ENCODE results near the gene CFLAR. TPM values are rescaled to one million over a fixed set of nuclear protein-coding genes. Genes with fewer than 3 reads are reported as not detected.

CFLAR gene
- total and polyA plus RNA-seq, 9 of the 15 experiments (the other 6 are each of a cell fraction or from before 2014, with no cell fraction given), result 27.5 to 102 (median 54.0) TPM

DNA sequence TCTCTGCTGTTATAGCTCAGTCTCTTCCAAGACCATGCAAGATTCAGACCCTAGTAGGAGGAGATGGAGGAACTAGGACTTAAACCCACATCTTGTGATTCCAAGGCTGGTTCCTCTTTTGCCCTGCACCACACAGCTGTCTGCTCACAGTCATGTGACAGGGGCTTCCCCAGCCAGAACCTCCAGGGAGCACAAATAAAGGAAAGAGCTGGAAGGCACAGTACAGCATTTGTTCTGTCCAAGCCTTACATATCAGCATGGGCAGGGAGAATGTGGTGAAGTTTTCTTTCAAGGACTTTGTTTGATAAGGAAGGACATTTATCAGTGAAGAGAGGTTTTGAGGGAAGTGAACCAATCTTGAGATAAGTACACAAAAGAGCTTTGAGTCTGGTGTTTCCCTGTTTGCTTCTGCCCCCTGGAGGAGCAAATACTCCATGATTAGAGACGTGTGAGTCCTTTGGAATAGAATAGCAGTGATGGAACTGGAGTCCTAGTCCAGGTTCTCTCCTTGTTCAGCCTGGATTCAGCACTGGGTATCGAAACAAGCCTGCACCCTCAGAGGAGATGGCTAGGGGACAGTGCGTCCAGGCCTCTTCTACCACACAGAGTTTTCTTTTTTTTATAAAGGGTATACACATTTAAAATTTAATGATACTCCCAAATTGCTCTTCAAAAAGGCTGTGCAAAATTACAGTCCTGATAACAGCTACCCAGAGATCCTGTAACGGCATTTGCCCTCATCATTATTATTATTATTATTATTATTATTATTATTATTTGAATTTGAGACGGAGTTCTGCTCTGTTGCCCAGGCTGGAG lies 42.4 kb downstream of the CFLAR start (continued):
- TF ChIP-seq, protein P1, sequence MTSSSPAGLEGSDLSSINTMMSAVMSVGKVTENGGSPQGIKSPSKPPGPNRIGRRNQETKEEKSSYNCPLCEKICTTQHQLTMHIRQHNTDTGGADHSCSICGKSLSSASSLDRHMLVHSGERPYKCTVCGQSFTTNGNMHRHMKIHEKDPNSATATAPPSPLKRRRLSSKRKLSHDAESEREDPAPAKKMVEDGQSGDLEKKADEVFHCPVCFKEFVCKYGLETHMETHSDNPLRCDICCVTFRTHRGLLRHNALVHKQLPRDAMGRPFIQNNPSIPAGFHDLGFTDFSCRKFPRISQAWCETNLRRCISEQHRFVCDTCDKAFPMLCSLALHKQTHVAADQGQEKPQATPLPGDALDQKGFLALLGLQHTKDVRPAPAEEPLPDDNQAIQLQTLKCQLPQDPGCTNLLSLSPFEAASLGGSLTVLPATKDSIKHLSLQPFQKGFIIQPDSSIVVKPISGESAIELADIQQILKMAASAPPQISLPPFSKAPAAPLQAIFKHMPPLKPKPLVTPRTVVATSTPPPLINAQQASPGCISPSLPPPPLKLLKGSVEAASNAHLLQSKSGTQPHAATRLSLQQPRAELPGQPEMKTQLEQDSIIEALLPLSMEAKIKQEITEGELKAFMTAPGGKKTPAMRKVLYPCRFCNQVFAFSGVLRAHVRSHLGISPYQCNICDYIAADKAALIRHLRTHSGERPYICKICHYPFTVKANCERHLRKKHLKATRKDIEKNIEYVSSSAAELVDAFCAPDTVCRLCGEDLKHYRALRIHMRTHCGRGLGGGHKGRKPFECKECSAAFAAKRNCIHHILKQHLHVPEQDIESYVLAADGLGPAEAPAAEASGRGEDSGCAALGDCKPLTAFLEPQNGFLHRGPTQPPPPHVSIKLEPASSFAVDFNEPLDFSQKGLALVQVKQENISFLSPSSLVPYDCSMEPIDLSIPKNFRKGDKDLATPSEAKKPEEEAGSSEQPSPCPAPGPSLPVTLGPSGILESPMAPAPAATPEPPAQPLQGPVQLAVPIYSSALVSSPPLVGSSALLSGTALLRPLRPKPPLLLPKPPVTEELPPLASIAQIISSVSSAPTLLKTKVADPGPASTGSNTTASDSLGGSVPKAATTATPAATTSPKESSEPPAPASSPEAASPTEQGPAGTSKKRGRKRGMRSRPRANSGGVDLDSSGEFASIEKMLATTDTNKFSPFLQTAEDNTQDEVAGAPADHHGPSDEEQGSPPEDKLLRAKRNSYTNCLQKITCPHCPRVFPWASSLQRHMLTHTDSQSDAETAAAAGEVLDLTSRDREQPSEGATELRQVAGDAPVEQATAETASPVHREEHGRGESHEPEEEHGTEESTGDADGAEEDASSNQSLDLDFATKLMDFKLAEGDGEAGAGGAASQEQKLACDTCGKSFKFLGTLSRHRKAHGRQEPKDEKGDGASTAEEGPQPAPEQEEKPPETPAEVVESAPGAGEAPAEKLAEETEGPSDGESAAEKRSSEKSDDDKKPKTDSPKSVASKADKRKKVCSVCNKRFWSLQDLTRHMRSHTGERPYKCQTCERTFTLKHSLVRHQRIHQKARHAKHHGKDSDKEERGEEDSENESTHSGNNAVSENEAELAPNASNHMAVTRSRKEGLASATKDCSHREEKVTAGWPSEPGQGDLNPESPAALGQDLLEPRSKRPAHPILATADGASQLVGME (CRISPR knock-in tag; IDR thresholded peaks at IDR 0.05), result no peak
- TF ChIP-seq, protein P2, sequence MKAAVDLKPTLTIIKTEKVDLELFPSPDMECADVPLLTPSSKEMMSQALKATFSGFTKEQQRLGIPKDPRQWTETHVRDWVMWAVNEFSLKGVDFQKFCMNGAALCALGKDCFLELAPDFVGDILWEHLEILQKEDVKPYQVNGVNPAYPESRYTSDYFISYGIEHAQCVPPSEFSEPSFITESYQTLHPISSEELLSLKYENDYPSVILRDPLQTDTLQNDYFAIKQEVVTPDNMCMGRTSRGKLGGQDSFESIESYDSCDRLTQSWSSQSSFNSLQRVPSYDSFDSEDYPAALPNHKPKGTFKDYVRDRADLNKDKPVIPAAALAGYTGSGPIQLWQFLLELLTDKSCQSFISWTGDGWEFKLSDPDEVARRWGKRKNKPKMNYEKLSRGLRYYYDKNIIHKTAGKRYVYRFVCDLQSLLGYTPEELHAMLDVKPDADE (conservative IDR thresholded peaks at IDR 0.05; ENCODE audit: control insufficient read depth, low read depth, low read length), result no peak
- TF ChIP-seq PYGO2 (tag; IDR thresholded peaks at IDR 0.05), result no peak
- no peak for TF ChIP-seq RBM14 (IDR thresholded peaks at IDR 0.05; ENCODE audit: borderline replicate concordance, insufficient read depth, low read depth, low read length)
- TF ChIP-seq ZNF830 (CRISPR knock-in tag; IDR thresholded peaks at IDR 0.05), result no peak
- TF ChIP-seq, protein P3, sequence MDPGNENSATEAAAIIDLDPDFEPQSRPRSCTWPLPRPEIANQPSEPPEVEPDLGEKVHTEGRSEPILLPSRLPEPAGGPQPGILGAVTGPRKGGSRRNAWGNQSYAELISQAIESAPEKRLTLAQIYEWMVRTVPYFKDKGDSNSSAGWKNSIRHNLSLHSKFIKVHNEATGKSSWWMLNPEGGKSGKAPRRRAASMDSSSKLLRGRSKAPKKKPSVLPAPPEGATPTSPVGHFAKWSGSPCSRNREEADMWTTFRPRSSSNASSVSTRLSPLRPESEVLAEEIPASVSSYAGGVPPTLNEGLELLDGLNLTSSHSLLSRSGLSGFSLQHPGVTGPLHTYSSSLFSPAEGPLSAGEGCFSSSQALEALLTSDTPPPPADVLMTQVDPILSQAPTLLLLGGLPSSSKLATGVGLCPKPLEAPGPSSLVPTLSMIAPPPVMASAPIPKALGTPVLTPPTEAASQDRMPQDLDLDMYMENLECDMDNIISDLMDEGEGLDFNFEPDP (CRISPR knock-in tag; IDR thresholded peaks at IDR 0.05), result no peak
- no peak for TF ChIP-seq ZFP36 (IDR thresholded peaks at IDR 0.05; ENCODE audit: low read depth, low read length, partially characterized antibody)
- no peak for TF ChIP-seq SRSF7 (optimal IDR thresholded peaks at IDR 0.05; ENCODE audit: low read depth, low read length)
- no peak for TF ChIP-seq HNRNPL (IDR thresholded peaks at IDR 0.05; ENCODE audit: low read depth, low read length)
- TF ChIP-seq HDAC1 (IDR thresholded peaks at IDR 0.05), result peak in 1 of 2 experiments; percentile 63; a peak in 1 of 4 replicates
- TF ChIP-seq, protein P4, sequence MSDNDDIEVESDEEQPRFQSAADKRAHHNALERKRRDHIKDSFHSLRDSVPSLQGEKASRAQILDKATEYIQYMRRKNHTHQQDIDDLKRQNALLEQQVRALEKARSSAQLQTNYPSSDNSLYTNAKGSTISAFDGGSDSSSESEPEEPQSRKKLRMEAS (CRISPR knock-in tag; IDR thresholded peaks at IDR 0.05), result no peak
- TF ChIP-seq, protein P5, sequence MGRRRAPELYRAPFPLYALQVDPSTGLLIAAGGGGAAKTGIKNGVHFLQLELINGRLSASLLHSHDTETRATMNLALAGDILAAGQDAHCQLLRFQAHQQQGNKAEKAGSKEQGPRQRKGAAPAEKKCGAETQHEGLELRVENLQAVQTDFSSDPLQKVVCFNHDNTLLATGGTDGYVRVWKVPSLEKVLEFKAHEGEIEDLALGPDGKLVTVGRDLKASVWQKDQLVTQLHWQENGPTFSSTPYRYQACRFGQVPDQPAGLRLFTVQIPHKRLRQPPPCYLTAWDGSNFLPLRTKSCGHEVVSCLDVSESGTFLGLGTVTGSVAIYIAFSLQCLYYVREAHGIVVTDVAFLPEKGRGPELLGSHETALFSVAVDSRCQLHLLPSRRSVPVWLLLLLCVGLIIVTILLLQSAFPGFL (CRISPR knock-in tag; IDR thresholded peaks at IDR 0.05), result no peak

Measured in K562 (cell line).